NCI-H1092 treated with DMSO at 0.1 percent for 48 hours (cell line): ENCODE data around the gene ZNF324B.
A peak's percentile ranks its signal among the peaks of the same experiment; 100 is the strongest.
"Not testable (repeated sequence)": the region's sequence is repeated elsewhere in the genome, so short reads cannot be mapped to it uniquely, and the experiment has no call there.

Experiments
- DNase-seq: peaks from one replicate; lab custom pipeline; 2025; lab: John Stamatoyannopoulos, UW

Gene ZNF324B

DNA sequence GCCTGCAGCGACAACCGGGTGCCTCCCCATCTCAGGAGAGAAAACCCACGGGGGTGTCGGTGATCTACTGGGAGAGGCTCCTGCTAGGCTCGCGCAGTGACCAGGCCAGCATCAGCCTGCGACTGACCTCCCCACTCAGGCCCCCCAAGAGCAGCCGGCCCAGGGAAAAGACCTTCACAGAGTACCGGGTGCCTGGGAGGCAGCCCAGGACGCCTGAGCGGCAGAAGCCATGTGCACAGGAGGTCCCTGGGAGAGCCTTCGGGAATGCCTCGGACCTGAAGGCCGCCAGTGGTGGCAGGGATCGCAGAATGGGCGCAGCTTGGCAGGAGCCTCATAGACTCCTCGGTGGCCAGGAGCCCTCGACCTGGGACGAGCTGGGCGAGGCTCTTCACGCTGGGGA lies 3.9 kb downstream of the ZNF324B start:
- no peak for DNase-seq

DNA sequence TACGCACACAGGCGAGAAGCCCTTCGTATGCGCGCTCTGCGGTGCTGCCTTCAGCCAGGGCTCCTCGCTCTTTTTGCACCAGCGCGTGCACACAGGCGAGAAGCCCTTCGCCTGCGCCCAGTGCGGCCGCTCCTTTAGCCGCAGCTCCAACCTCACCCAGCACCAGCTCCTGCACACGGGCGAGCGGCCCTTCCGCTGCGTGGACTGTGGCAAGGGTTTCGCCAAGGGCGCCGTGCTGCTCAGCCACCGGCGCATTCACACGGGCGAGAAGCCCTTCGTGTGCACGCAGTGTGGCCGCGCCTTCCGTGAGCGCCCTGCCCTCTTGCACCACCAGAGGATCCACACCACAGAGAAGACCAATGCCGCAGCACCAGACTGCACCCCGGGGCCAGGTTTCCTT lies 4.7 kb downstream of the ZNF324B start:
- no peak for DNase-seq

DNA sequence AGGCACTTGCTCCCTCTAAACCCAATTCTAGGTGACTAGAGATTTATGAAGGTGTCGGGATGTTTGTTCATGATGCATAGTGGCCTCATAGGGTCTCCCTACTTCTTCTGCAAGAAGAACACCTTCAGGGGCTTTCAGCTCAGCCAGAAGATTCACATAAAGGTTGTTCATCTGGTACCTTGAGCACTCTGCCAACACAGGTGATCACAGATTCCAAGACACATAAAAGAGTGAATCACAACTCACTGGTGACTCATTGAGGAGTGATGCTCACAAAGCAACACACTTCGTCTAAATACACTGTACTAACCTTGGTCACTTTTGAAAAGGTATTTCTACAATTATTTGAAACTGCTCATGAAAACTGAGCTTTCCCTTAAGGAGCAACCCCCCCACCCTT lies 8.6 kb downstream of the ZNF324B start:
- no peak for DNase-seq

GRCh38 chr19:58466089-58466759 lies 14.8 kb downstream of the ZNF324B start:
- no peak for DNase-seq

DNA sequence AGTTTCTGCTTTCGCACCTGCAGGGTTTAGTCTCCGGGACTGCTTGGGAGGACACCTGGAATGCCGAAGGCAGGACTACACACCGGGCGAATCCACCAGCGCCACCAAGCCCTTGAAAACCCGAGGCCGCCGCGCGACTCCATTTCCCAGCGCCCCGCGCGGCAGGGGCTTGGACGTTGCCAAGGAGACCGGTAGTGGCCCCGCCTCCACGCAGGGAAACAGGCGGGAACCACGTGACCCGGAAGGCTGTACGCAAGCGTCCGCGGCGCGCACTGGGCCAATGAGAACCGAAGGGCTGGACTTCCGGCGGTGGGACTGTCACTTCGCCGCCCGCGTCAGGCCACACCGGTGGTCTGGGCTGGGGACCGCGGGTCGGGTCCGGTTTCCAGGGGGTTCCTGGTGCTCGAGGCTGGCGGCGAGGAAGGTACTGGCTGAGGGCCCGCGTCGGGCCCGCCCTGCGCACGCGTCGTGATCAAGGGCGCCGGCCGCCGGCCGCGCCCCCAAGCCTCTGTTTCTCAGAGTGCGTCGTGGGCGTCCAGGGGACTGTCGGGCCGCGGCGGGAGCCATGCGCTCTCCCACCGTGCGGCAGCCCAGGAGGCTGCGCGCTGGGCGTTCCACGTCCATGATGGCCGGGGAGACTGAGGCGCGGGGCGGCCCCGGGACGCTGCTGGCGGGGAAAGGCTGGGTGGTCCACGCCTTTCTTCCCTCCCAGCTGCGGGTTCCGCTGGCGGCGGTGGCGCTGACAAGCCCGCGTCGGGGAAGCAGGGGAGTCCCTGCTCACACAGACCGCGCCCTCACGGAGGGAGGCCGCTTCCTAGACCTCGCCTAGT lies 15.6 kb downstream of the ZNF324B start, which contains the start of gene ZNF324:
Gene ZNF324, plus strand, starts transcription at position 321 of the 830 bp plus-strand sequence. CDS start 2,106 bp downstream, outside the sequence.
- peak; percentile 92 for DNase-seq

- no peak for DNase-seq
Observed at GRCh38 chr19:58468216-58468839, 16.9 kb downstream of the ZNF324B start.

DNA sequence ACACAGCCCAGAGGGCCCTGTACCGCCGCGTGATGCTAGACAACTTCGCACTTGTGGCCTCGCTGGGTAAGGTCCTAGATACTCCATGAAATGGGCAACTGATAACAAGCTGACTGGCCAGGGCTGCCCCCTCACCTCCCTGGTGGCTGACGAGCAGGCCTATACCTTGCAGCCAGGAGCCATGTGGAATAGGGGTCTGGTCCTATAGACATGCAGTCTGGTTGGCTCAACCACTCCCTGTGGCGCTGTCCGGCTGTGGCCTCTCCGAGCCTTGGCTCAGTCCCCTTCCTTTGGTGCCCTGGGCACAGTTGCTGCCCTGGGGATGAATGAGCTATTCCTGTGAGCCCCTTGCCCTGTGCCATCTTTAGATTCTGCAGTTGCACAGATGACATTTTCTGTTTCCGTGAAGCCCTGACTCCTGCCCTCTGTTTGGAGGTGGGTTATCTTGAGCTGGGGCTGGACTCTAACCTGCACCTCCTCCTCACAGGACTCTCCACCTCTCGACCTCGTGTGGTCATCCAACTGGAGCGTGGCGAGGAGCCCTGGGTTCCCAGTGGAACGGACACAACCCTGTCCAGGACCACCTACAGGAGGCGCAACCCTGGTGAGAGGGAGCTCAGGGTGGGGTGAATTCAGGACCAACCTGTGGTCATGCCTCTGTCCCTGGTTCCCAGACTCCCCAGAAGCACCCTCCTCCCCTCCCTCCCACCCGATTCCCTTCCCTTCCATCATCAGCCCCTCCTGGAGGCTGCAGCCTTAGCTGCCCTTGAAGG lies 18.0 kb downstream of the ZNF324B start:
- no peak for DNase-seq

GRCh38 chr19:58470837-58471543 lies 19.6 kb downstream of the ZNF324B start:
- not testable (repeated sequence) for DNase-seq

GRCh38 chr19:58471736-58472135 lies 20.3 kb downstream of the ZNF324B start:
- no peak for DNase-seq

DNA sequence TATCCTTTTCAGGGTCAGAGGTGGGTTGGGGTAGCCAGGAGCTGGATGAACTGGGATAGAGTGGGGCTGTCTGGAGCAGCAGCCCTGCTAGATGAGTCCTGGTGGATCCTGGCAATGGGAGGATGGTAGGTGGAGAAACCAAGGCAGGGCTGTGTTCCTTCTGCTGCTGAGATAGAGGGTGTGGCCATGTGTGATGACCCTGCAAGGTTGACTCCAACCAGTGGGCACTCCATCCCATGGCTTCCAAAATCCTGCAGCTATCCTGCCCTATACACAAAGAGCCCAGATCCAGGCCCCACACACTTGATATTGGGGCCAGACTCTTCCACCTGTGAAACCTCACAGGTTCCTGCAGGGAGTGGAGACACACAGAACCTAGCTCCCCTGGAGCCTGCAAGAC lies 22.4 kb downstream of the ZNF324B start:
- no peak for DNase-seq

- no peak for DNase-seq
Observed at GRCh38 chr19:58474291-58474996, 23.0 kb downstream of the ZNF324B start.

GRCh38 chr19:58474997-58475713 lies 23.7 kb downstream of the ZNF324B start:
- no peak for DNase-seq

- DNase-seq = peak; percentile 91
Observed at GRCh38 chr19:58475714-58476497, 24.5 kb downstream of the ZNF324B start, which contains the start of gene ZNF446. TSS of gene ZNF446 (plus strand) at chr19:58476352. CDS start at chr19:58477219, 867 bp downstream.

GRCh38 chr19:58476498-58477015 lies 25.1 kb downstream of the ZNF324B start:
- DNase-seq = no peak

DNA sequence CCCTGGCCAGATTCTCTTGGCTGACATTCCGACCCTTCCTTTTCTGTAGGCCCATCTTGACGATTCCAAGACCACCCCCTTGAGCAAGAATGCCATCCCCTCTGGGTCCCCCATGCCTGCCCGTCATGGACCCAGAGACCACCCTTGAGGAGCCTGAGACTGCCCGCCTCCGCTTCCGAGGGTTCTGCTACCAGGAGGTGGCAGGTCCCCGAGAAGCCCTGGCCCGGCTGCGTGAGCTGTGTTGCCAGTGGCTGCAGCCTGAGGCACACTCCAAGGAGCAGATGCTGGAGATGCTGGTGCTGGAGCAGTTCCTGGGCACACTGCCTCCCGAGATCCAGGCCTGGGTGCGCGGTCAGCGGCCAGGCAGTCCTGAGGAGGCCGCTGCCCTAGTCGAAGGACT lies 25.7 kb downstream of the ZNF324B start:
- DNase-seq = no peak

GRCh38 chr19:58477871-58478270 lies 26.4 kb downstream of the ZNF324B start:
- no peak for DNase-seq

- DNase-seq = no peak
Observed at GRCh38 chr19:58479303-58479702, 27.9 kb downstream of the ZNF324B start.

DNA sequence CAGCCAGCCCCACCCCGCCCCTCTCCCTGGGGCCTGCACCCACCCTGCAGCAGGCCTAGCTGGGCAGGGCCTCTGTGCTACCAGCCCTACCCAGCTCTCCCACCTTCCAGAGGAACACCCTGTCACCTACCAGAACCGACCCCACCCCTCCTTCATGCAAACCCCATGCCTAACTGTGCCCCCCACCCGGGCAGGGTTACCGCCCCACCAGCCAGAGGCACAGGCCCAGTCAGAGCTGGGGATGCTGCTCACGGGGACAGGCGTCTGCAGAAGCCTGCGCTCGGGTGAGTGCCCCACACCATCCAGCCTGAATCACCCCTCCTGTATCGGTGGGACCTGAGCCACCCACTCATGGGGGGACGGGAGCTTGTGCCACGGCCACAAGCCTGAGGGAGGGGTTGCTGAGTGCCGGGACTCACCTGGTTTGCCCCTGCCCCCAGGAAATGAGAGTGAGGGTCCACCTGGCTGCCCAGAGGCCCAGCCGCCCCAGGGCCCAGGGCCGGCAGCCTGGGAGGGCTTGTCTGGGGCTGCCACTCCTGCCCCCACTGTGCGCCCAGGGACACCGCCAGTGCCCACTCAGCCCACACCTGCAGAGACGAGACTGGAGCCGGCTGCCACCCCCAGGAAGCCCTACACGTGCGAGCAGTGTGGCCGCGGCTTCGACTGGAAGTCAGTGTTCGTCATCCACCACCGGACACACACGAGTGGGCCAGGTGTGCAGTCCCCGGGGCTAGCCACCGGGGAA lies 28.5 kb downstream of the ZNF324B start:
- DNase-seq = no peak
